ENCODE results near the gene GLIS1.

Gene GLIS1

DNA sequence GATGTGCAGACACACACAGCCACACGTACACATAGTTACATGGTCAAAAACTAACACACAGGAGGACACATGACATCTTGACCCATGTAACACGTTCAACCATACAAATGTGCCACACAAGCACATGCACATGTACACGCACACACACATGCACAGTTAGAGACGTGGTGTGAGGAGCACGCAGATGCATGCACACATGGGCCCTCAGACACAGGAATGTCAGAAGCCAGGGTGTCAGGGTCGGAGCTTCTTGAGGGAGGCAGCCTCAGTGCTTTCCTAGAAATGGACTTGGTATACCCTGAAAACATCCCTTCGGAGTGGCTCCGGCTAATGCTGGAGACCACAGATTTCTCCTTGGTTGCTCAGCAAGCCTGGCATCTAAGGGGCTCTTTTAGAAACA is 165.4 kb downstream of the GLIS1 start:
- H3K36me3 ChIP-seq (replicated peaks; ENCODE audit: insufficient read depth, low read length) = no peaks in the 10 kb centered on the region
- H3K4me3 ChIP-seq (ENCODE audit: low read length) = no peak overlapping the region
- no peaks in the 10 kb centered on the region for H3K79me2 ChIP-seq (ENCODE audit: low read length)
- no peaks in the 10 kb centered on the region for H4K20me1 ChIP-seq (ENCODE audit: insufficient read depth, low read length)
- no peak overlapping the region for H3K27ac ChIP-seq (ENCODE audit: low read length)
- H3K4me2 ChIP-seq (ENCODE audit: low read depth, low read length) = no peak overlapping the region
- H3K27me3 ChIP-seq (replicated peaks; ENCODE audit: insufficient read depth, low read length) = no peaks in the 10 kb centered on the region
- H3F3A ChIP-seq (ENCODE audit: insufficient read depth, low read length) = no peaks in the 10 kb centered on the region
- no peaks in the 10 kb centered on the region for H3K9me3 ChIP-seq (replicated peaks; ENCODE audit: insufficient read depth, low read length)
- no peak overlapping the region for H3K9ac ChIP-seq (ENCODE audit: low read length)
- TF ChIP-seq CTCF (IDR thresholded peaks at IDR 0.05; ENCODE audit: low read length) = no peak
- no peak for TF ChIP-seq EZH2 (optimal IDR thresholded peaks at IDR 0.05; ENCODE audit: low read depth, low read length)
- no peak for TF ChIP-seq EZH2phosphoT487 (IDR thresholded peaks at IDR 0.05; ENCODE audit: low read length)
- H3K9me2 ChIP-seq (replicated peaks; ENCODE audit: insufficient read depth, low read length) = no peaks in the 10 kb centered on the region
- H2AFZ ChIP-seq (ENCODE audit: low read length) = no peak overlapping the region
- no peak for DNase-seq
- H3K4me1 ChIP-seq (ENCODE audit: low read length) = no peaks in the 10 kb centered on the region

- H3K9ac ChIP-seq (ENCODE audit: low read length) = no peak overlapping the region
- H3K79me2 ChIP-seq (ENCODE audit: low read length) = no peaks in the 10 kb centered on the region
- H3K9me3 ChIP-seq (replicated peaks; ENCODE audit: insufficient read depth, low read length) = no peaks in the 10 kb centered on the region
- H3F3A ChIP-seq (ENCODE audit: insufficient read depth, low read length) = no peaks in the 10 kb centered on the region
- no peak for TF ChIP-seq EZH2phosphoT487 (IDR thresholded peaks at IDR 0.05; ENCODE audit: low read length)
- TF ChIP-seq EZH2 (optimal IDR thresholded peaks at IDR 0.05; ENCODE audit: low read depth, low read length) = no peak
- no peak for TF ChIP-seq CTCF (IDR thresholded peaks at IDR 0.05; ENCODE audit: low read length)
- H2AFZ ChIP-seq (ENCODE audit: low read length) = no peak overlapping the region
- H3K4me2 ChIP-seq (ENCODE audit: low read depth, low read length) = no peak overlapping the region
- no peak overlapping the region for H3K4me3 ChIP-seq (ENCODE audit: low read length)
- H4K20me1 ChIP-seq (ENCODE audit: insufficient read depth, low read length) = no peaks in the 10 kb centered on the region
- H3K4me1 ChIP-seq (ENCODE audit: low read length) = no peaks in the 10 kb centered on the region
- H3K36me3 ChIP-seq (replicated peaks; ENCODE audit: insufficient read depth, low read length) = no peaks in the 10 kb centered on the region
- H3K9me2 ChIP-seq (replicated peaks; ENCODE audit: insufficient read depth, low read length) = no peaks in the 10 kb centered on the region
- no peak overlapping the region for H3K27ac ChIP-seq (ENCODE audit: low read length)
- no peak for DNase-seq
- no peaks in the 10 kb centered on the region for H3K27me3 ChIP-seq (replicated peaks; ENCODE audit: insufficient read depth, low read length)
These were observed 166.2 kb downstream of the GLIS1 start for GRCh38 chr1:53572815-53573173.

- H2AFZ ChIP-seq (ENCODE audit: low read length) = no peak overlapping the region
- TF ChIP-seq EZH2 (optimal IDR thresholded peaks at IDR 0.05; ENCODE audit: low read depth, low read length) (no peak), EZH2phosphoT487 (IDR thresholded peaks at IDR 0.05; ENCODE audit: low read length) (no peak), CTCF (IDR thresholded peaks at IDR 0.05; ENCODE audit: low read length) (no peak)
- no peaks in the 10 kb centered on the region for H3F3A ChIP-seq (ENCODE audit: insufficient read depth, low read length)
- no peaks in the 10 kb centered on the region for H3K9me3 ChIP-seq (replicated peaks; ENCODE audit: insufficient read depth, low read length)
- no peak overlapping the region for H3K27ac ChIP-seq (ENCODE audit: low read length)
- H3K4me3 ChIP-seq (ENCODE audit: low read length) = no peak overlapping the region
- no peaks in the 10 kb centered on the region for H4K20me1 ChIP-seq (ENCODE audit: insufficient read depth, low read length)
- DNase-seq = no peak
- no peak overlapping the region for H3K4me2 ChIP-seq (ENCODE audit: low read depth, low read length)
- no peaks in the 10 kb centered on the region for H3K79me2 ChIP-seq (ENCODE audit: low read length)
- no peaks in the 10 kb centered on the region for H3K4me1 ChIP-seq (ENCODE audit: low read length)
- no peaks in the 10 kb centered on the region for H3K36me3 ChIP-seq (replicated peaks; ENCODE audit: insufficient read depth, low read length)
- no peak overlapping the region for H3K9ac ChIP-seq (ENCODE audit: low read length)
- H3K9me2 ChIP-seq (replicated peaks; ENCODE audit: insufficient read depth, low read length) = no peaks in the 10 kb centered on the region
- no peaks in the 10 kb centered on the region for H3K27me3 ChIP-seq (replicated peaks; ENCODE audit: insufficient read depth, low read length)
These were observed 166.7 kb downstream of the GLIS1 start for GRCh38 chr1:53572065-53572814.
